Smooth muscle cell (in vitro differentiated cells): ENCODE results near the gene ATF7IP2. TPM values are rescaled to one million over a fixed set of nuclear protein-coding genes. Genes with fewer than 3 reads are reported as not detected.

Experiments
- DNase-seq: peaks from one replicate; lab custom pipeline; 2025; ENCODE audit not compliant: unreplicated experiment; lab: John Stamatoyannopoulos, UW
- H2AFZ ChIP-seq: fragments of 200-600 bp; sonication (generic); 2 replicates; pipeline ENCODE4 v1.6.0; 2016; ENCODE audit warnings: antibody characterized with exemption, low read depth, mild to moderate bottlenecking
- H3F3A ChIP-seq: fragments of 200-600 bp; sonication (generic); 2 replicates; pipeline ENCODE4 v1.6.0; 2017; ENCODE audit warnings: antibody characterized with exemption, low read depth
- H3K27ac ChIP-seq: fragments of 200-600 bp; sonication (generic); 2 replicates; pipeline ENCODE4 v1.5.1; 2016; ENCODE audit warnings: low read depth, mild to moderate bottlenecking
- H3K27me3 ChIP-seq: fragments of 200-600 bp; sonication (generic); 2 replicates; pipeline ENCODE4 v1.6.1; 2016; ENCODE audit warnings: low read depth, mild to moderate bottlenecking
- H3K36me3 ChIP-seq: fragments of 200-600 bp; sonication (generic); 2 replicates; pipeline ENCODE4 v1.5.1; 2016; ENCODE audit warnings: low read depth
- H3K4me1 ChIP-seq: fragments of 200-600 bp; sonication (generic); 2 replicates; pipeline ENCODE4 v1.5.1; 2016; ENCODE audit warnings: low read depth
- H3K4me2 ChIP-seq: fragments of 200-600 bp; sonication (generic); 2 replicates; pipeline ENCODE4 v1.6.0; 2016; ENCODE audit warnings: mild to moderate bottlenecking
- H3K4me3 ChIP-seq: fragments of 200-600 bp; sonication (generic); 2 replicates; pipeline ENCODE4 v1.5.1; 2016; ENCODE audit warnings: mild to moderate bottlenecking
- H3K79me2 ChIP-seq: fragments of 200-600 bp; sonication (generic); 2 replicates; pipeline ENCODE4 v1.6.0; 2016; ENCODE audit warnings: low read depth, mild to moderate bottlenecking
- H3K9ac ChIP-seq: fragments of 200-600 bp; sonication (generic); 2 replicates; pipeline ENCODE4 v1.6.0; 2016; ENCODE audit warnings: low read depth
- H3K9me3 ChIP-seq: fragments of 200-600 bp; sonication (generic); replicated peaks from 2 replicates; pipeline ENCODE4 v1.5.1; 2016; ENCODE audit warnings: low read depth
- H4K20me1 ChIP-seq: fragments of 200-600 bp; sonication (generic); 2 replicates; pipeline ENCODE4 v1.6.0; 2016; ENCODE audit warnings: low read depth
- WGBS: methylation state at CpG from one replicate; pipeline ENCODE4 v1.1.7; 2016; ENCODE audit warnings: low lambda C conversion rate; 5-methylcytosine and 5-hydroxymethylcytosine counted together
- polyA plus RNA-seq: library from polyadenylated mRNA; unstranded; fragments of >200 nt; fragmentation: Nextera tagmentation; extraction: Ambion mirVana; gene quantifications from 2 replicates; pipeline ENCODE4 v1.2.1, GENCODE V29; 2016
- total RNA-seq: library from RNA; depleted of rRNA; stranded (reverse); fragments of >200 nt; gene quantifications from 2 replicates; pipeline ENCODE4 v1.2.3, GENCODE V29; 2014
- TF ChIP-seq, protein P1 (sequence below): fragments of 200-600 bp; sonication (generic); IDR thresholded peaks from 2 replicates; pipeline ENCODE4 v1.5.1; 2017; ENCODE audit warnings: borderline replicate concordance, mild to moderate bottlenecking, antibody characterized with exemption; ENCODE audit not compliant: insufficient read depth, poor library complexity, severe bottlenecking

ATF7IP2 gene
- total and polyA plus RNA-seq, 2 experiments from 2014 or later, result 4.3 to 4.7 TPM

DNA sequence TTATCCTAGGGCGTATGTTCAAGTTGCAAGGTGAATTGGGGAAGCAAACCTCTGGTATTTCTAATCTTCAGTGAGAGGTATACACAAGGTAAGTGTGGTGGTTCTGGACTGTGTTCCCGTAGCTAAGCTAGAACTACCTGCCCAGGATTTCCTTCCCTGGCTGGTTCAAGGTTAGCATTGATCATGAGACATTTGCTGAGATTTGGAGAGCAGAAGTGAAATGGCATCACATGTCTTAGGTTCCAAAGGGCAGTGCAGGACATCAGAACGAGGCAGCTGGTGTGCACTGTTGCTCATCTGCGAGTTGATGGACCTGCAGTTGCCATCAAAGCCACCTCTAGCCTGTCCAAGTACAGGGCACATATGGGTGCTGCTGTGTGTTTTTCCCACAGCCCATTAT is 99.3 kb downstream of the ATF7IP2 start:
- no peaks in the 10 kb centered on the region for H3K4me1 ChIP-seq
- H4K20me1 ChIP-seq, result no peaks in the 10 kb centered on the region
- peak overlapping the region; percentile 24 for H3K27ac ChIP-seq
- no peaks in the 10 kb centered on the region for H3K36me3 ChIP-seq
- no peak overlapping the region for H3K4me3 ChIP-seq
- no peak overlapping the region for H3K4me2 ChIP-seq
- no peak for DNase-seq
- H3K27me3 ChIP-seq, result no peaks in the 10 kb centered on the region
- no peaks in the 10 kb centered on the region for H3K79me2 ChIP-seq
- H2AFZ ChIP-seq, result no peak overlapping the region
- H3K9ac ChIP-seq, result no peak overlapping the region
- no peaks in the 10 kb centered on the region for H3K9me3 ChIP-seq
- TF ChIP-seq, protein P1, sequence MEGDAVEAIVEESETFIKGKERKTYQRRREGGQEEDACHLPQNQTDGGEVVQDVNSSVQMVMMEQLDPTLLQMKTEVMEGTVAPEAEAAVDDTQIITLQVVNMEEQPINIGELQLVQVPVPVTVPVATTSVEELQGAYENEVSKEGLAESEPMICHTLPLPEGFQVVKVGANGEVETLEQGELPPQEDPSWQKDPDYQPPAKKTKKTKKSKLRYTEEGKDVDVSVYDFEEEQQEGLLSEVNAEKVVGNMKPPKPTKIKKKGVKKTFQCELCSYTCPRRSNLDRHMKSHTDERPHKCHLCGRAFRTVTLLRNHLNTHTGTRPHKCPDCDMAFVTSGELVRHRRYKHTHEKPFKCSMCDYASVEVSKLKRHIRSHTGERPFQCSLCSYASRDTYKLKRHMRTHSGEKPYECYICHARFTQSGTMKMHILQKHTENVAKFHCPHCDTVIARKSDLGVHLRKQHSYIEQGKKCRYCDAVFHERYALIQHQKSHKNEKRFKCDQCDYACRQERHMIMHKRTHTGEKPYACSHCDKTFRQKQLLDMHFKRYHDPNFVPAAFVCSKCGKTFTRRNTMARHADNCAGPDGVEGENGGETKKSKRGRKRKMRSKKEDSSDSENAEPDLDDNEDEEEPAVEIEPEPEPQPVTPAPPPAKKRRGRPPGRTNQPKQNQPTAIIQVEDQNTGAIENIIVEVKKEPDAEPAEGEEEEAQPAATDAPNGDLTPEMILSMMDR, result no peak
- 95% methylated on average over 4 of the region's 4 CpGs for WGBS
- no peaks in the 10 kb centered on the region for H3F3A ChIP-seq

DNA sequence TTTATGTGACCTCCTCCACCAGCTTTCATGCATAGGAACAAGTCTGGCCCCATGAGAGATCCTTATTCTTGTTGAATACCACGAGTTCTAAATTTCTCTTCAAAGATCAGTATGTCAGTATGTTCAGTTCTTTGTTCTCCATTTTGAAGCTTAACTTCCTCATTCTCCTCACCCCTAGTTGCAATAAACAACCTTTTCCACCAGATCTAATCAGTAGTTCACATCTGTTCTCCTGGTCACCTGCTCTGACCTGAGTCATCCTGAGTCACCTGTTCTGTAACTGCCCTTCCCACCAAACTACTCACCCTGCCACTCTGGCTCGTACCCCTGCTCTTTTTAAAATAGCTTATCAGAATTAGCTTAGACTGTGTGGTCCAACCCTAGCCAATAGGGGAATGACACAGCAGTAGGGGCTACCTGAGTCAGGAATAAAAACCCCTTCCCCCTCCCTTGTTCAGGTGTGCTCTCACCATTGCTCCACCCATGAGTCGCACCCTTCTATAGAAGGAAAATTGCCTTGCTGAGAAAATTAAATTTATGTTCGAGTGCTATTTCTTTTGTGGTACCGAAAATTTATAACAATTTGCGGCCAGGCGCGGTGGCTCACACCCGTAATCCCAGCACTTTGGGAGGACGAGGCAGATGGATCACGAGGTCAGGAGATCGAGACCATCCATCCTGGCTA is 100.0 kb downstream of the ATF7IP2 start:
- peak overlapping the region; percentile 53 for H3K27ac ChIP-seq
- TF ChIP-seq, protein P1, result no peak
- no peak overlapping the region for H2AFZ ChIP-seq
- no peaks in the 10 kb centered on the region for H3K36me3 ChIP-seq
- no peaks in the 10 kb centered on the region for H3K4me1 ChIP-seq
- no peak for DNase-seq
- no peaks in the 10 kb centered on the region for H3K27me3 ChIP-seq
- 96% methylated on average over 12 of the region's 12 CpGs for WGBS
- no peak overlapping the region for H3K4me2 ChIP-seq
- no peaks in the 10 kb centered on the region for H3K9me3 ChIP-seq
- H3F3A ChIP-seq, result no peaks in the 10 kb centered on the region
- no peaks in the 10 kb centered on the region for H4K20me1 ChIP-seq
- H3K79me2 ChIP-seq, result no peaks in the 10 kb centered on the region
- no peak overlapping the region for H3K9ac ChIP-seq
- H3K4me3 ChIP-seq, result no peak overlapping the region

DNA sequence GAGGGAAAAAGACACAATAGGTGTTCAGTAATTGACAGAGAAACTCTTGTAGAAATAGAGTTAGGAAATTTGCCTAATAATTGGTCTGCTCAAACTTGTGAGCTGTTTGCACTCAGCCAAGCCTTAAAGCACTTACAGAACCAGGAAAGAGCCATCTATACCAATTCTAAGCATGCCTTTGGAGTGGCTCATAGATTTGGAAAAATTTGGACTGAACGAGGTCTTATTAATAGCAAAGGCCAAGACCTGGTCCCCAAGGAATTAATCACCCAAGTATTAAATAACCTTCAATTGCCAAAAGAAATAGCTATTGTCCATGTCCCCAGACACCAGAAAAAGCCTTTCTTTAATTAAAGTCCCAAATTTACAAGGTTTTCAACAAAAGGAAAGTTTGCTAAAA is 104.3 kb downstream of the ATF7IP2 start:
- 27% methylated on average over 1 of the region's 1 CpG for WGBS
- Histone ChIP-seq H3K9me3 (no peaks in the 10 kb centered on the region), H3K4me2 (no peak overlapping the region), H3K27ac (no peak overlapping the region), H4K20me1 (no peaks in the 10 kb centered on the region), H3K9ac (no peak overlapping the region), H2AFZ (no peak overlapping the region), H3K4me3 (no peak overlapping the region), H3K4me1 (no peaks in the 10 kb centered on the region), H3F3A (no peaks in the 10 kb centered on the region), H3K27me3 (no peaks in the 10 kb centered on the region), H3K36me3 (no peaks in the 10 kb centered on the region), H3K79me2 (no peaks in the 10 kb centered on the region)
- TF ChIP-seq, protein P1, result no peak
- DNase-seq, result no peak

DNA sequence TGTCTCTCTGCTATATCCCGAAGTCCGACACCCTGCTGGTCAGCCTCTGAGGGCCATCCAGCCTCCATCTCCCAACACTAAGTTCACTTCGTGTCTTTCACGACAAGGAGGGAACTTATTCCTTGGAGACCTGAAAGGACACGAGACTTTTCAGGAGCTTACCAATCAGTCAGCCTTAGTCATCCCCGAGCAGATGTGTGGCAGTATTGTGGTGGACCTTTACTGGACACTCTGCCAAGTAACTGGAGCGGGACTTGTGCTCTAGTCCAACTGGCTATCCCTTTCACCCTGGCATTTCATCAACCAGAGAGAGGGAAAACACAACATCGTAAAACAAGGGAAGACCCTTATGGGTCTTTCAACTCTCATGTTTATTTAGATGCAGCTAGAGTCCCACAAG is 107.4 kb downstream of the ATF7IP2 start:
- WGBS, result 92% methylated on average over 8 of the region's 8 CpGs
- TF ChIP-seq, protein P1, result no peak
- Histone ChIP-seq H3K79me2 (no peaks in the 10 kb centered on the region), H4K20me1 (no peaks in the 10 kb centered on the region), H2AFZ (no peak overlapping the region), H3K4me2 (no peak overlapping the region), H3F3A (no peaks in the 10 kb centered on the region), H3K9me3 (no peaks in the 10 kb centered on the region), H3K9ac (no peak overlapping the region), H3K27ac (no peak overlapping the region), H3K27me3 (no peaks in the 10 kb centered on the region), H3K4me1 (no peaks in the 10 kb centered on the region), H3K36me3 (no peaks in the 10 kb centered on the region), H3K4me3 (no peak overlapping the region)
- no peak for DNase-seq
